GM13977 (cell line): ENCODE results near the gene FRMD1.

Experiments
- DNase-seq: peaks from one replicate; pipeline ENCODE4 v3.0.0; 2012; ENCODE audit warnings: low spot score
- in situ Hi-C: fragments of 300-500 bp; cut with MboI; formaldehyde crosslinking; loops from one replicate; pipeline ENCODE4 v1.12.0; 2022; ENCODE audit warnings: low sequenced_read_pairs, low pct_unique_long_range_greater_than_20kb, mixed read lengths, inconsistent platforms; ENCODE audit not compliant: unreplicated experiment
- TF ChIP-seq, protein P1 (sequence below): IDR thresholded peaks from 2 replicates; pipeline ENCODE4 v1.5.1; 2012; ENCODE audit warnings: mild to moderate bottlenecking, control low read depth; ENCODE audit not compliant: insufficient read depth; ENCODE audit errors: extremely low read depth, missing control alignments

Gene FRMD1

DNA sequence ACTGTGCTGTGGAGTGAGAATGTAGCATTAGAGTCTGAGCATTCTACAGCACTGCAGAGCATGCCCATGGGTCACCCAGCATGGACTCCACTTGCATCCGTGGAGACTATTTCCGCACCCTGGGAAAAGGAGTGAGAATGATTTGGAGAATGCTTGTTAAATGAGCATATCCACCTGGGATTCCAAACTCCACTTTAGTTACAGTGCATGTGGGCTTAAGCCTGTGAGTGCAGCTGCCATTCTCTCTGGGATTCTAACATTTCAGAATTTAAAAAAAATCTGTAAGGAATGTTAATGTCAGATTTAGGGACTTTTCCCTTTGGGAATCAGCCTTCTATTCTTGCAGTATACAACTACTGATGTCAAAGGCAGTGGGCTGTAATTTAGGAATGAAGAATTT, 48.1 kb downstream of the FRMD1 start:
- no peak for DNase-seq
- in situ Hi-C loops = no loop called here
- TF ChIP-seq, protein P1, sequence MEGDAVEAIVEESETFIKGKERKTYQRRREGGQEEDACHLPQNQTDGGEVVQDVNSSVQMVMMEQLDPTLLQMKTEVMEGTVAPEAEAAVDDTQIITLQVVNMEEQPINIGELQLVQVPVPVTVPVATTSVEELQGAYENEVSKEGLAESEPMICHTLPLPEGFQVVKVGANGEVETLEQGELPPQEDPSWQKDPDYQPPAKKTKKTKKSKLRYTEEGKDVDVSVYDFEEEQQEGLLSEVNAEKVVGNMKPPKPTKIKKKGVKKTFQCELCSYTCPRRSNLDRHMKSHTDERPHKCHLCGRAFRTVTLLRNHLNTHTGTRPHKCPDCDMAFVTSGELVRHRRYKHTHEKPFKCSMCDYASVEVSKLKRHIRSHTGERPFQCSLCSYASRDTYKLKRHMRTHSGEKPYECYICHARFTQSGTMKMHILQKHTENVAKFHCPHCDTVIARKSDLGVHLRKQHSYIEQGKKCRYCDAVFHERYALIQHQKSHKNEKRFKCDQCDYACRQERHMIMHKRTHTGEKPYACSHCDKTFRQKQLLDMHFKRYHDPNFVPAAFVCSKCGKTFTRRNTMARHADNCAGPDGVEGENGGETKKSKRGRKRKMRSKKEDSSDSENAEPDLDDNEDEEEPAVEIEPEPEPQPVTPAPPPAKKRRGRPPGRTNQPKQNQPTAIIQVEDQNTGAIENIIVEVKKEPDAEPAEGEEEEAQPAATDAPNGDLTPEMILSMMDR = no peak

GRCh38 chr6:168030218-168030746, 48.7 kb downstream of the FRMD1 start:
- TF ChIP-seq, protein P1 = no peak
- no peak for DNase-seq
- in situ Hi-C loops = no loop called here

GRCh38 chr6:168029459-168030217, 49.4 kb downstream of the FRMD1 start:
- DNase-seq = no peak
- TF ChIP-seq, protein P1 = no peak
- in situ Hi-C loops = no loop called here

DNA sequence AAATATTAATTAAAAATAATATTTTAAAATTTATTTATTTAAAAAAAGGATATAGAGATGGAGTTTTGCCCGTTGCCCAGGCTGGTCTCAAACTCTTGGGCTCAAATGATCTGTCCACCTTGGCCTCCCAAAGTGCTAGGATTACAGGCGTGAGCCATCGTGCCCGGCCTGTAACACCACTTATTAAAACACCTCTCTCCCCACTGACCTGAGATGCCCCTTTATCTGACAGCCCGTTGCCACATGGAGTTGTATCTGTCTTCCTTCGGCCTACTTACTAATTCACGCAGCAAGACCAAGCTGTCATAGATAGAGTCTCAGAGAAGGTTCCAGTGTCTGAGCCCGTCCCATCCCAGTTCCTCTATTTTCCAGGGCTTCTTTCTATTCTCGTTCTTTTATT, 50.8 kb downstream of the FRMD1 start:
- DNase-seq = no peak
- TF ChIP-seq, protein P1 = no peak
- in situ Hi-C loops = no loop called here

DNA sequence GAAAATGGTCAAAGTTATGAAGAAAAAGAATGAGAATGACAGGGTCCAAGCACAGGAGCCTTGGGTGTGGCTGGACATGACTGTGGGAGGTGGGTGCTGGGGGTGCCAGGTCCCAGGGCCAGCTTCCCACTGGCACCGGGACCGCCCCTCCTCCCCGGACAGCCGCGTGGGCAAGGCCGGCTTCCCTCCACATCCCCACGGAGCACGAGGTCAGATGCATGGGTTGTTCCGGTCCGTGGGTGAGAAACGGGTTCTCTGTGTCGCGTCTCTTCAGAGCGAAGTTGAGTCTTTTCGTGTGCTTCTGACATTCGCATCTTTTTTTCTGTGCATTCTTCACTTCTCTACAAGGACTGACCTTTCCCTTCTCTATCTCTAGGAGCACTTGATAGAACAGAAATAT, 51.5 kb downstream of the FRMD1 start:
- TF ChIP-seq, protein P1 = no peak
- DNase-seq = no peak
- in situ Hi-C loops = no loop called here

GRCh38 chr6:168026925-168027324, 52.1 kb downstream of the FRMD1 start:
- no peak for DNase-seq
- TF ChIP-seq, protein P1 = no peak
- in situ Hi-C loops = no loop called here
